Astrocyte (in vitro differentiated cells and primary cell): ENCODE measurements around the gene CDC42EP1.

Source experiments
- EZH2 ChIP-seq: IDR thresholded peaks from 2 replicates; pipeline ENCODE4 v1.6.1; 2012; ENCODE audit warnings: mild to moderate bottlenecking, low read length, inconsistent platforms; ENCODE audit not compliant: insufficient read depth
- TF ChIP-seq, protein P1 (sequence below): IDR thresholded peaks from 2 replicates; pipeline ENCODE4 v1.5.1; 2011; ENCODE audit warnings: low read depth, mild to moderate bottlenecking, inconsistent platforms, low read length, moderate library complexity; ENCODE audit not compliant: insufficient read depth

DNA sequence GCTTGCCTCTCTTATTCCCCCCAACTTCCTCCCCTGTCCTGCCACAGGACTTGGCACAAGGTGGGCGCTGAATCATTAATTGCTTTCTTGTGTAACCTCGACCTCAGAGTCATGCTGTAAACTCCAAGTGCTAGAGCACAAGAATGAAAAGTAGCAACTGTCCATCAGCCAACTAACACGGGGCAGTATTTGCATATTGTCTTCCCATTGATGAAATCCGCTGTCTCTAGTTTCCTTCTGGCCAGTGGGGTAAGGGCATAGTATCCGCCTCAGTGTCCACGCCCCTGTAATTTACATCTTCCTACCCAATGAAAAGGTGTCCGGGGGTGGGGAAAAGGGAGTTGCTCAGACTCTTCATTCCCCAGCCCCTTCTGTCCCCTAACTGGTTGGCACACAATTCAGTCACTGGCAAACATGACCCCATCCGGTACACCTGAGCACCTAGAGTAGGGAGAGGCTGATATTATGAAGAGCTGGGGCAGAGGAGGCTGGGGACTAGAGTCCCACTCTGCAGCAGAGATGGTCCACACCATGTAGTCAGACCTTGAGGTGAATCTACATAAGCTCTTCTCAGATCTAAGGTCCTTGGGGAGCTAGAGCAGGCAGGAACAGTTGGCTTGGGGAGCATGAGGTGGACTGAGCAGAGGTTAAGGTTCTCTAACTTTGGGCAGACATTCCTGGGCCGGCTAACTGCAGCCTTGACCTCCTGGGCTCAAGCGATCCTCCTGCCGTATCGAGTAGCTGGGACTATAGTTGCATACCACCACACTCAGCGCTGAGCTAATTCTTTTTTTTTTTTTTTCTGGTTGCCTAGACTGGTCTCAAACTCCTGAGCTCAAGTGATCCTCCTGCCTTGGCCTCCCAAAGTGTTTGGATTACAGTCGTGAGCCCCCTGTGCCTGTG is 41.5 kb downstream of the CDC42EP1 start:
- TF ChIP-seq, protein P1, sequence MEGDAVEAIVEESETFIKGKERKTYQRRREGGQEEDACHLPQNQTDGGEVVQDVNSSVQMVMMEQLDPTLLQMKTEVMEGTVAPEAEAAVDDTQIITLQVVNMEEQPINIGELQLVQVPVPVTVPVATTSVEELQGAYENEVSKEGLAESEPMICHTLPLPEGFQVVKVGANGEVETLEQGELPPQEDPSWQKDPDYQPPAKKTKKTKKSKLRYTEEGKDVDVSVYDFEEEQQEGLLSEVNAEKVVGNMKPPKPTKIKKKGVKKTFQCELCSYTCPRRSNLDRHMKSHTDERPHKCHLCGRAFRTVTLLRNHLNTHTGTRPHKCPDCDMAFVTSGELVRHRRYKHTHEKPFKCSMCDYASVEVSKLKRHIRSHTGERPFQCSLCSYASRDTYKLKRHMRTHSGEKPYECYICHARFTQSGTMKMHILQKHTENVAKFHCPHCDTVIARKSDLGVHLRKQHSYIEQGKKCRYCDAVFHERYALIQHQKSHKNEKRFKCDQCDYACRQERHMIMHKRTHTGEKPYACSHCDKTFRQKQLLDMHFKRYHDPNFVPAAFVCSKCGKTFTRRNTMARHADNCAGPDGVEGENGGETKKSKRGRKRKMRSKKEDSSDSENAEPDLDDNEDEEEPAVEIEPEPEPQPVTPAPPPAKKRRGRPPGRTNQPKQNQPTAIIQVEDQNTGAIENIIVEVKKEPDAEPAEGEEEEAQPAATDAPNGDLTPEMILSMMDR, result no peak
- no peak for TF ChIP-seq EZH2
